Measurements from ENCODE around the gene CLVS2.

- TF ChIP-seq CTCF (IDR thresholded peaks at IDR 0.05; ENCODE audit: low read depth, low read length, missing input control) (peak; percentile 35), JUND (IDR thresholded peaks at IDR 0.05) (no peak), REST (IDR thresholded peaks at IDR 0.05) (no peak)
Measured at GRCh38 chr6:122947355-122947754, 48.7 kb upstream of the CLVS2 start.

Data from liver (tissue), 3 donors.